Fibroblast of skin of right quadriceps (primary cell): ENCODE data around the gene LRCH1.
A peak's percentile ranks its signal among the peaks of the same experiment; 100 is the strongest.

ENCODE experiments used
- DNase-seq: peaks from one replicate; pipeline ENCODE4 v3.0.0-alpha.2; 2013

Gene LRCH1

GRCh38 chr13:46617885-46618284, 64.9 kb downstream of the LRCH1 start:
- no peak for DNase-seq

GRCh38 chr13:46618694-46619254, 65.8 kb downstream of the LRCH1 start:
- no peak for DNase-seq

GRCh38 chr13:46620029-46620428, 67.1 kb downstream of the LRCH1 start:
- no peak for DNase-seq

- no peak for DNase-seq
Measured at GRCh38 chr13:46620471-46620870, 67.5 kb downstream of the LRCH1 start.

GRCh38 chr13:46621133-46621532, 68.2 kb downstream of the LRCH1 start:
- DNase-seq, result no peak

GRCh38 chr13:46621792-46622629, 69.0 kb downstream of the LRCH1 start:
- DNase-seq, result no peak

- DNase-seq, result peak; percentile 82
Measured at GRCh38 chr13:46622630-46623256, 69.8 kb downstream of the LRCH1 start.

GRCh38 chr13:46624353-46624752, 71.4 kb downstream of the LRCH1 start:
- no peak for DNase-seq

GRCh38 chr13:46624821-46625220, 71.9 kb downstream of the LRCH1 start:
- DNase-seq, result no peak

GRCh38 chr13:46627462-46627861, 74.5 kb downstream of the LRCH1 start:
- DNase-seq, result no peak

GRCh38 chr13:46628622-46629365, 75.8 kb downstream of the LRCH1 start:
- no peak for DNase-seq

GRCh38 chr13:46629811-46630413, 76.9 kb downstream of the LRCH1 start:
- no peak for DNase-seq

GRCh38 chr13:46630431-46631178, 77.6 kb downstream of the LRCH1 start:
- no peak for DNase-seq

- no peak for DNase-seq
Measured at GRCh38 chr13:46631179-46631542, 78.2 kb downstream of the LRCH1 start.

- peak; percentile 53 for DNase-seq
Measured at GRCh38 chr13:46632176-46632575, 79.2 kb downstream of the LRCH1 start.

GRCh38 chr13:46633416-46633815, 80.4 kb downstream of the LRCH1 start:
- DNase-seq, result peak; percentile 88

- DNase-seq, result no peak
Measured at GRCh38 chr13:46636451-46636850, 83.5 kb downstream of the LRCH1 start.

GRCh38 chr13:46637213-46637612, 84.2 kb downstream of the LRCH1 start:
- DNase-seq, result no peak

GRCh38 chr13:46638262-46638661, 85.3 kb downstream of the LRCH1 start:
- DNase-seq, result no peak

GRCh38 chr13:46639033-46639981, 86.3 kb downstream of the LRCH1 start:
- DNase-seq, result no peak

GRCh38 chr13:46640843-46641242, 87.9 kb downstream of the LRCH1 start:
- DNase-seq, result no peak
